ENCODE measurements around the gene SPPL3. TPM values are rescaled to one million over a fixed set of nuclear protein-coding genes. Genes with fewer than 3 reads are reported as not detected.

The SPPL3 gene
- total RNA-seq, 4 donors from 2014 or later = 18.9 to 21.5 (median 20.5) TPM

DNA sequence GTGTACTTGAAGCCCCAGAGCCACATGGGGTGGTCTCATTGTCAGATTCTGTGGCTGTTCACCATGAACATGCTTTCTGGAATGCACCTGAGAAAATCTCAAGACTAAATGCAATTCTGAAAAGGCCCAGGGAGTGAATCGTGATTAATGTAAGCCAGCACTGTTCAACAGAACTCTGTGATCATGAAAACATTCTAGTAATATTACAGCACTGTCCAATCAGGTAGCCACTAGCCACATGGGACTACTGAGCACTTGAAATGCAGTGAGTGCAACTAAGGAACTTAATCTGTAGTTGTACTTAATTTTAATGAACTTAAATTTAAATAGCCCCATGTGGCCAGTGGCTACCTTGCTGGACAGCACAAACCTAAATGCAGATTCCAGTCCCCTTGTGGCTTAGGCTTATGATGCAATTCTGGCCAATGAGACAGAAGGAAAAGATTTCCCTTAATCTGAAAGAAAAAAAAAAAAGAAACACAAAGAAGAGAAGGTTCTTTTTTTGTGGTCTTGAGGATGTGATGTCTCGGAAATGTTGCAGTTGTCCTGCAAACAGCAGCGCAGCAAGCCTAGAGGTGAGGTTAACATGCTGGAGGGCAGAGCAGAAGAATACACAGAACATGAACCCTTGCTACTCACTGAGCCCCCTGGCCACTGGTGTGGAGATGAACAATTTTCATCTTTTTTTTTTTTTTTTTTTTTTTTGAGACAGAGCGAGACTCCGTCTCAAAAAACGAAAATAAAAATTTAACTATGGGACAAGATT lies 48.2 kb downstream of the SPPL3 start:
- TF ChIP-seq, protein P1, sequence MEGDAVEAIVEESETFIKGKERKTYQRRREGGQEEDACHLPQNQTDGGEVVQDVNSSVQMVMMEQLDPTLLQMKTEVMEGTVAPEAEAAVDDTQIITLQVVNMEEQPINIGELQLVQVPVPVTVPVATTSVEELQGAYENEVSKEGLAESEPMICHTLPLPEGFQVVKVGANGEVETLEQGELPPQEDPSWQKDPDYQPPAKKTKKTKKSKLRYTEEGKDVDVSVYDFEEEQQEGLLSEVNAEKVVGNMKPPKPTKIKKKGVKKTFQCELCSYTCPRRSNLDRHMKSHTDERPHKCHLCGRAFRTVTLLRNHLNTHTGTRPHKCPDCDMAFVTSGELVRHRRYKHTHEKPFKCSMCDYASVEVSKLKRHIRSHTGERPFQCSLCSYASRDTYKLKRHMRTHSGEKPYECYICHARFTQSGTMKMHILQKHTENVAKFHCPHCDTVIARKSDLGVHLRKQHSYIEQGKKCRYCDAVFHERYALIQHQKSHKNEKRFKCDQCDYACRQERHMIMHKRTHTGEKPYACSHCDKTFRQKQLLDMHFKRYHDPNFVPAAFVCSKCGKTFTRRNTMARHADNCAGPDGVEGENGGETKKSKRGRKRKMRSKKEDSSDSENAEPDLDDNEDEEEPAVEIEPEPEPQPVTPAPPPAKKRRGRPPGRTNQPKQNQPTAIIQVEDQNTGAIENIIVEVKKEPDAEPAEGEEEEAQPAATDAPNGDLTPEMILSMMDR (IDR thresholded peaks at IDR 0.05; ENCODE audit: low read depth) = no peak

- TF ChIP-seq, protein P1 (IDR thresholded peaks at IDR 0.05; ENCODE audit: low read depth) = no peak
These were observed 49.4 kb downstream of the SPPL3 start for GRCh38 chr12:120854804-120855203.

DNA sequence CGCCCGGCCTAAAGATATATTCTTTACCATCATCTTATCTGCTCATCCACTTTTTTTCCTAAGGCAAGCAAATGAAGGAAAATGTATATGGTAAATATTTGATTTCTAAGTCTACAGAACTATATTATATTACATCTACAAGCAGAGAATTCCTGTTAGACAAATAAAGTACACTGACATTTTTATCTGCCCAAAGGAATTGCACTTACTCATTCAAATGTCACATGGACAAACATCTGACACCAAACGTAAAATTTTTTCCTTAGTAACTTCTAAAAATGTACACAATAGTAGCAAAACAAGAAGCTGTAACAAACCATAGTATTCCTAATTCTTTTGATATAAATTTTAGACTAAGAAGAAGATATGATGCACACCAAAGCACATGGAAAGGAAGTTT lies 51.0 kb downstream of the SPPL3 start:
- TF ChIP-seq, protein P1 (IDR thresholded peaks at IDR 0.05; ENCODE audit: low read depth) = no peak

GRCh38 chr12:120851944-120852343 lies 52.2 kb downstream of the SPPL3 start:
- TF ChIP-seq, protein P1 (IDR thresholded peaks at IDR 0.05; ENCODE audit: low read depth) = no peak

GRCh38 chr12:120851444-120851843 lies 52.7 kb downstream of the SPPL3 start:
- TF ChIP-seq, protein P1 (IDR thresholded peaks at IDR 0.05; ENCODE audit: low read depth) = no peak

- TF ChIP-seq, protein P1 (IDR thresholded peaks at IDR 0.05; ENCODE audit: low read depth) = no peak
These were observed 54.4 kb downstream of the SPPL3 start for GRCh38 chr12:120849765-120850164.

GRCh38 chr12:120847814-120848213 lies 56.3 kb downstream of the SPPL3 start:
- TF ChIP-seq, protein P1 (IDR thresholded peaks at IDR 0.05; ENCODE audit: low read depth) = no peak
